ENCODE data around the gene TPCN2. TPM values are rescaled to one million over a fixed set of nuclear protein-coding genes. Genes with fewer than 3 reads are reported as not detected.
A peak's percentile ranks its signal among the peaks of the same experiment; 100 is the strongest.

TPCN2 gene
- total and polyA plus RNA-seq, 2 of the 4 experiments (the other 2 are of a cell fraction): 3.4 to 8.0 TPM

DNA sequence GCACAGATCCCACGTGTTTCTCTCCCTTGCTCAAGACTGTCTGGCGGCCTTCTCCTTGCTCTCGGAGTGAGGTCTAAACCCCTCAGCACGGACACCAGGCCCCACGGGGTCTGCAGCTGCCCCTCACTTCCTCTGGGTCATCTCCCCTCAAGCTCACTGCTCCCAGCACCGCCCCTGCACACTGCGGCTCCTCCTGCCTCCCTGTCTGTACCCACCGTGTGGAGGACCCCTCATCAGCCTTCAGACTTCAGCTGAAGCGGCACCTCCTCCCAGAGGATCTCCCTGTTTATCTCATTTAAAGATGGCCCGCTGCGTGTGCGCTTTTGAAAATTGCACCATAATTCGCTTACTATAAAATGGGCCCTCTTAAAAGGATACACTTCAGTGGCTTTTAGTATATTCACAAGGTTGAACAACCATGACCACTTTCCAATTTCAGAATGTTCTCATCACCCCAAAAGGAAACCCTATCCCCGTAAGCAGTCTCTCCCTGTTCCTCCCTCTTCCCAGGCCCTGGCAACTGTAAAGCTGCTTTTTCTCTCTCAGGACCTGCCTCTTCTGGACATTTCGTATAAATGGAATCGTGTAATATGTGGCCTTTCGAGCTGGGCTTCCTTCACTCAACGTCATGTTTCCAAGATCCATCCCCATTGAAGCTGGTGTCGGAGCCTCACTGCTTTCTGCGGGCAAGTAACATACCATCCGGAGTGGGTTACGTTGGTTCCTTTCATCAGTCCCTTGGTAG is 14.4 kb upstream of the TPCN2 start:
- TF ChIP-seq, protein P1, sequence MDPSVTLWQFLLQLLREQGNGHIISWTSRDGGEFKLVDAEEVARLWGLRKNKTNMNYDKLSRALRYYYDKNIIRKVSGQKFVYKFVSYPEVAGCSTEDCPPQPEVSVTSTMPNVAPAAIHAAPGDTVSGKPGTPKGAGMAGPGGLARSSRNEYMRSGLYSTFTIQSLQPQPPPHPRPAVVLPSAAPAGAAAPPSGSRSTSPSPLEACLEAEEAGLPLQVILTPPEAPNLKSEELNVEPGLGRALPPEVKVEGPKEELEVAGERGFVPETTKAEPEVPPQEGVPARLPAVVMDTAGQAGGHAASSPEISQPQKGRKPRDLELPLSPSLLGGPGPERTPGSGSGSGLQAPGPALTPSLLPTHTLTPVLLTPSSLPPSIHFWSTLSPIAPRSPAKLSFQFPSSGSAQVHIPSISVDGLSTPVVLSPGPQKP (IDR thresholded peaks at IDR 0.05; ENCODE audit: borderline replicate concordance, low read depth, low read length): no peak
- TF ChIP-seq RAD21 (IDR thresholded peaks at IDR 0.05; ENCODE audit: low read length) (no peak), MAFK (IDR thresholded peaks at IDR 0.05; ENCODE audit: low read depth, low read length) (no peak), MAZ (IDR thresholded peaks at IDR 0.05; ENCODE audit: borderline replicate concordance, low read depth, low read length) (no peak), BHLHE40 (IDR thresholded peaks at IDR 0.05; ENCODE audit: low read depth, low read length) (no peak)
- dilution Hi-C loops (cut with HindIII; ENCODE audit: low sequenced_read_pairs, unreplicated experiment) (no loop called here), intact Hi-C loops (cut with micrococcal nuclease) (no loop called here), in situ Hi-C loops (cut with MboI; ENCODE audit: low sequenced_read_pairs) (no loop called here)
- Histone ChIP-seq H3K4me3 (ENCODE audit: insufficient read depth, low read depth, low read length) (no peak overlapping the region), H2AFZ (replicated peaks; ENCODE audit: low read length, poor library complexity) (no peak overlapping the region), H3K9me3 (ENCODE audit: control insufficient read depth, insufficient read depth, low read length) (no peaks in the 10 kb centered on the region), H3K4ac (ENCODE audit: low read depth, low read length) (no peak overlapping the region), H2BK5ac (ENCODE audit: low read depth, low read length, poor library complexity, severe bottlenecking) (no peak overlapping the region), H2BK120ac (ENCODE audit: low read depth, low read length) (no peak overlapping the region), H4K91ac (ENCODE audit: insufficient read depth, low read depth, low read length) (no peak overlapping the region), H3K9ac (ENCODE audit: low read depth, low read length) (no peak overlapping the region), H3K79me1 (ENCODE audit: low read depth in 1 of 2, low read length in 2 of 2) (no peaks in the 10 kb centered on the region), H3K4me2 (ENCODE audit: low read depth, low read length) (no peak overlapping the region), H3K27me3 (ENCODE audit: control insufficient read depth, insufficient read depth, low read length) (peaks cover 3% of the 10 kb centered on the region), H3K14ac (replicated peaks; ENCODE audit: low read depth, low read length) (no peak overlapping the region), H2BK15ac (ENCODE audit: low read depth, low read length) (no peak overlapping the region), H3K9me1 (ENCODE audit: insufficient read depth, low read length) (peaks cover 5% of the 10 kb centered on the region; the same call in 1 of the 2 replicates), H3K18ac (ENCODE audit: low read depth, low read length) (no peak overlapping the region), H3K23ac (ENCODE audit: low read depth, low read length) (no peak overlapping the region), H4K8ac (ENCODE audit: low read depth in 2 of 2, low read length in 2 of 2) (no peak overlapping the region), H2AK9ac (replicated peaks; ENCODE audit: low read depth, low read length, poor library complexity) (no peak overlapping the region), H2AK5ac (ENCODE audit: low read depth, low read length) (peak overlapping the region; percentile 31; the same call in 1 of the 2 replicates), H3K27ac (ENCODE audit: insufficient read depth, low read length) (no peak overlapping the region), H3K56ac (ENCODE audit: extremely low read depth, insufficient read depth, low read length) (no peak overlapping the region), H2BK20ac (ENCODE audit: low read depth, low read length) (no peak overlapping the region), H4K20me1 (ENCODE audit: insufficient read depth, low read length) (no peaks in the 10 kb centered on the region), H3K36me3 (ENCODE audit: control insufficient read depth, insufficient read depth, low read length) (no peaks in the 10 kb centered on the region), H3K4me1 (ENCODE audit: control insufficient read depth, insufficient read depth, low read length) (peaks cover 7% of the 10 kb centered on the region), H4K5ac (ENCODE audit: low read depth, low read length) (no peak overlapping the region)
- POLR2A ChIA-PET (ENCODE audit: unreplicated experiment): no interaction called here
- BruUV-seq (replicated peaks): no TSS peak
- CTCF ChIA-PET: interaction anchor here (1.5 kb wide), 1 partner anchor 10 kb away, joined by 3 read pairs; no protein-coding TSS in a partner anchor
- ATAC-seq (ENCODE audit: low read depth): no peak
- 90% methylated on average over 5 of the region's 22 CpGs; no CpG with 5 or more reads in 1 of the 2 experiments for WGBS, 2 experiments (ENCODE audit: extremely low coverage in 2 of 2, insufficient read length in 1 of 2)
- DNase-seq: no peak

All from IMR-90 (cell line).